GM18508 (cell line): ENCODE results near the gene GAST.

Experiments
- ATAC-seq: cut with Tn5 transposase; IDR thresholded peaks from one replicate; pipeline ENCODE4 v1.9.1; 2021; ENCODE audit warnings: moderate number of reproducible peaks; ENCODE audit not compliant: insufficient read depth, unreplicated experiment

The GAST gene

GRCh38 chr17:41705271-41705991 is 6.7 kb upstream of the GAST start:
- ATAC-seq: no peak

GRCh38 chr17:41707803-41708669 is 4.1 kb upstream of the GAST start:
- no peak for ATAC-seq

GRCh38 chr17:41710472-41711090 is 1.6 kb upstream of the GAST start:
- no peak for ATAC-seq

- ATAC-seq: no peak
Measured at GRCh38 chr17:41717408-41718286, 5.5 kb downstream of the GAST start.

- no peak for ATAC-seq
Measured at GRCh38 chr17:41718287-41718645, 6.1 kb downstream of the GAST start.

GRCh38 chr17:41722231-41722630 is 10.1 kb downstream of the GAST start:
- ATAC-seq: no peak

- ATAC-seq: no peak
Measured at GRCh38 chr17:41723801-41724475, 11.8 kb downstream of the GAST start.

- ATAC-seq: no peak
Measured at GRCh38 chr17:41724476-41725050, 12.4 kb downstream of the GAST start.

GRCh38 chr17:41725134-41725533 is 13.0 kb downstream of the GAST start:
- no peak for ATAC-seq

- ATAC-seq: no peak
Measured at GRCh38 chr17:41728056-41728455, 15.9 kb downstream of the GAST start.

- no peak for ATAC-seq
Measured at GRCh38 chr17:41730479-41730878, 18.3 kb downstream of the GAST start.

GRCh38 chr17:41731836-41732235 is 19.7 kb downstream of the GAST start:
- no peak for ATAC-seq

GRCh38 chr17:41733348-41734138 is 21.4 kb downstream of the GAST start:
- no peak for ATAC-seq

- no peak for ATAC-seq
Measured at GRCh38 chr17:41734139-41734948, 22.2 kb downstream of the GAST start, which contains the start of gene HAP1. HAP1 (minus strand) TSS chr17:41734643; CDS start chr17:41734634, 9 bp downstream.

- no peak for ATAC-seq
Measured at GRCh38 chr17:41734949-41735313, 22.8 kb downstream of the GAST start.

- ATAC-seq: no peak
Measured at GRCh38 chr17:41735744-41736143, 23.6 kb downstream of the GAST start.

- no peak for ATAC-seq
Measured at GRCh38 chr17:41736983-41737679, 25.0 kb downstream of the GAST start.
